Activated CD4-positive, alpha-beta T cell treated with anti-CD3 and anti-CD28 coated beads, Interleukin-2, amount 50 U/mL, for 48 hours (primary cell): Measurements from ENCODE around the gene PALD1.

Experiments used
- DNase-seq, 2 experiments: peaks; one replicate each; pipeline ENCODE4 v3.0.0-alpha.2; 2020

The PALD1 gene

GRCh38 chr10:70615784-70616522 is 137.4 kb downstream of the PALD1 start:
- DNase-seq, result no peak

GRCh38 chr10:70616761-70617160 is 138.2 kb downstream of the PALD1 start:
- DNase-seq, result no peak
